C4-2B (cell line): ENCODE measurements around the gene LRPAP1.

Experiments
- CTCF ChIP-seq: fragments of 450-650 bp; conservative IDR thresholded peaks from 2 replicates; pipeline ENCODE4 v1.5.1; 2017; ENCODE audit warnings: mild to moderate bottlenecking
- ZFX ChIP-seq: fragments of 450-650 bp; IDR thresholded peaks from 2 replicates; pipeline ENCODE4 v1.6.1; 2017

GRCh38 chr4:3475041-3475712 is 57.0 kb downstream of the LRPAP1 start:
- no peak for TF ChIP-seq CTCF
- no peak for TF ChIP-seq ZFX
